Measurements from ENCODE around the gene TOR1A.

Gene TOR1A, protein sequence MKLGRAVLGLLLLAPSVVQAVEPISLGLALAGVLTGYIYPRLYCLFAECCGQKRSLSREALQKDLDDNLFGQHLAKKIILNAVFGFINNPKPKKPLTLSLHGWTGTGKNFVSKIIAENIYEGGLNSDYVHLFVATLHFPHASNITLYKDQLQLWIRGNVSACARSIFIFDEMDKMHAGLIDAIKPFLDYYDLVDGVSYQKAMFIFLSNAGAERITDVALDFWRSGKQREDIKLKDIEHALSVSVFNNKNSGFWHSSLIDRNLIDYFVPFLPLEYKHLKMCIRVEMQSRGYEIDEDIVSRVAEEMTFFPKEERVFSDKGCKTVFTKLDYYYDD

GRCh38 chr9:129823935-129824601, at the start of gene TOR1A:
TSS of gene TOR1A (minus strand) at chr9:129824136. CDS start at chr9:129824085, 51 bp downstream.
- peak; percentile 83 for DNase-seq (ENCODE audit: low spot score)

GRCh38 chr9:129871046-129871445, 47.1 kb upstream of the TOR1A start:
- no peak for DNase-seq (ENCODE audit: low spot score)

GRCh38 chr9:129869585-129870501, 45.9 kb upstream of the TOR1A start:
- no peak for DNase-seq (ENCODE audit: low spot score)

- DNase-seq (ENCODE audit: low spot score) = no peak
Observed at GRCh38 chr9:129868872-129869486, 45.0 kb upstream of the TOR1A start.

- DNase-seq (ENCODE audit: low spot score) = no peak
Observed at GRCh38 chr9:129868023-129868871, 44.3 kb upstream of the TOR1A start.

- DNase-seq (ENCODE audit: low spot score) = no peak
Observed at GRCh38 chr9:129867136-129868022, 43.4 kb upstream of the TOR1A start.

DNA sequence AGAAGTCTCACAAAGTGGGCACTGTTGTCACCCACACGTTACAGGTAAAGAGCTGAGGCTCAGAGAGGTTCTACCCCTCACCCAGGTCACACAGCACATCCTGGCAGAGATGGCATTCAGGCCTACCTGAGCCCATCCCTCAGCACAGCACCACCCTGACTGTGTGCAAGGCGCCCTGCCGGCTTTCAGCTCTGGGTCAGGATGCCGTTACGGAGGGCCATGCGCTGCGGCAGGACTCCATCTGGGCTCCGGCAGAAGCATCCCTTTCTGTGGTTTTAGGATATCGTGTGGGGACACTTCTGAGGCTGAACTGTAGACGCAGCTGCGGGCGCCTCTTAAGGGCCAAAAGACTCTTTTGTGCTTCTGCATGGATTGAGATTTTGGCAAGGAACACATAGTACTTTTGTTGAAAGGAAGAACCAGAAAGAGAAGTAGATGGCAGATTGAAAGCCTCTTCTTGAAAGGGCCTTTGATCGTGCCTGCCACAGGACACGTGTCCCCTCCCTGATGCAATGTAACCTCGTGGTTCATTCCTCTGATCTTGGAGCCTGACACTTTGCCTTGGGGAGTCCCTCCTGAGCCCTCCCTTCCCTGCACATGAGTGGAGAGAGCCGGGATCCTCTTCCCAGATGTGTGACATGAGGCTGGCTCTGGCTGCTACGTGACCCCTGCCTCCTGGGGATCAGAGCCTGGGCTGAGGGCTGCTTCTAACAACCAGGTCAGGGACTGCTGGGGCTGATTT, 42.6 kb upstream of the TOR1A start:
- DNase-seq (ENCODE audit: low spot score) = no peak

- no peak for DNase-seq (ENCODE audit: low spot score)
Observed at GRCh38 chr9:129865668-129866320, 41.9 kb upstream of the TOR1A start.

DNA sequence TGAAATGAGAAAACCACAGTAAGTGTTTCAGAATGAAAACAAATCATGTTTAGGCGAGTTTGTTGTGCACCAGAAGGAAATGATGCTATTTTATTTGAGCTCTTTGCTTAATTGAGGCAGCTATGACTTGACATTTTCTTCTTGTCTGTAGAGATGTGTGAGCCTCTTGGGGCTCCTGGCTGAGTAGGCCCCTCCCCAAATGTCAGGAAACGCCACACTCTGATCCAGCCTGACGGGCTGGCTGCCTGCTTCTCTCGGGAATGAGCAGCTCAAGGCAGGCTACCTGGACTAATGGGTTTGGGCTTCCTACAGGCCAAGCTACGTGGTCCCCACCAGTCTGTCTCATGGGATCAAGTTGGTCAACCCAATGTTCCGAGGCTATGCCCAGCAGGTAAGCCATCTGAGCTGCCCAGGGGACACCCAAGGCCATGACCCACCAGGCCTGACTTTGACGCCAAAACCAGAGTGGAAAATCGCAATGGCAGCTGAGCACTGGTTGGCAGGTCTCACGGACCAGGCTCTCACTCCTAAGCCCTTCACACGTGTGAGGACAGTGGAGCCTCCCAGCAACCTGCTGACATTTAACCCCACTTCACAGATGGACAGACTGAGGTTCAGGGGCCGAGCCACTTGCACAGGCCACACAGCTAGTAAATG, 41.2 kb upstream of the TOR1A start:
- no peak for DNase-seq (ENCODE audit: low spot score)

DNA sequence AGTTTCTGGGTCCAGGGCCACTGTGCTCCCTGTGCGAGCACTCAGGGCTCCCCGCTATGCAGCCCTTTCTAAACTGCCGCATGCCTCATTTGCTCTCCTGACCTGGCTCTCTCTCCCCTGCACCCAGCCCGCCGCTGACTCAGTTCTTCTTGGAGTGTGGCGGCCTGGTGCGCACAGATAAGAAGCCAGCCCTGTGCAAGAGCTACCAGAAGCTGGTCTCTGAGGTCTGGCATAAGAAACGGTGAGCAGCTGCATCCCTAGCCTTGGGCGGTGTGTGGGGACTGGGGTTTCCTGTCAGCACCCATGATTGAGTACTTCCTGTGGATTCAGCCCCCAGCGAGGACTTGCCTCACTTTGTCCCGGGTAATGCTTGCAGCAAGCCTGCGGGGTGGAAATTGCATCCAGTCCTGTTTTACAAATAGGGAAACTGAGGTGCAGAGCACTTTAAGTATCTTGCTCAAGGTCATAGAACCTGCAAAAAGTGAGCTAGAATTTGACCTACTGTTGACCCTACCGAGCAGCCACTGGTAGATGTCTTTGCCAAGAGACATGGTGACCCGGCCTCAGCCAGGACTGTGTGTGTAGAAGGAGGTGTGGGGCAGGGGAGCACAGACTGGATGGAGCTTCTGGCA, 39.2 kb upstream of the TOR1A start:
- DNase-seq (ENCODE audit: low spot score) = no peak

GRCh38 chr9:129861447-129861827, 37.5 kb upstream of the TOR1A start:
- no peak for DNase-seq (ENCODE audit: low spot score)

DNA sequence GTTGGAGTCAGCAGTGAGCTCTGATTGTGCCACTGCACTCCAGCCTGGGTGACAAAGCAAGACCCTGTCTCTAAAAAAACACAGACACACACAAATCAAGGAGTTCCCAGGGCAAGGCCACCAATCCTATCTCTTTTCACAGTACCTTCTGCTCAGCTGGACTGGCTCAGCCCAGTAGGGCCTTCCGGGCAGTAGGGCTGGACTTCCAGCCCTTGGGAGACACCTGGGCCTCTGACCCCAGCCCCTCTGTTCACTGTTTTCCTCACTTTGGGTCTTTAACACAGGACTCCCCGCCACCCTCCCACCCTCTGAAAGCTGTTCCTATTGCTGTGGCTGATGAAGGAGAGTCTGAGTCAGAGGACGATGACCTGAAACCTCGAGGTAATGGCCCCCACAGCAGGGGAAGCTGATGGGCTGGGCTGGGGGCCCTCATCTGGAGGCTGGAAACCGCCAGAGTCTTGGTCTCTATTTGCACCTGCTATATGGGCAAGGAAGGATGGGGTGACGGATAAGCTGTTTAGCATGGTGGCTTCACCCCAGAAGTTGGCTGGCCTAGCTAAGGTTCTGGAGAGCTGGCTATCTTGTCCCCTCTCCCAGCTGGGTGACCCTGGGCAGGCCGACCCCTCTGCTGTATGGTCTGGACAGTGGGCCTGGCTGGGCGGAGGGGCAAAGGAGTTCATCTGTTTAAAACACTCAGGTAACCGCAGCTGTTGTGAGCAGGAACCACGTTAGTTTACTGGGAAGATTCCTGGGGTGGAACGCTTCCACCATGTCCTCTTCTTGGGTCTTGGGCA, 36.9 kb upstream of the TOR1A start:
- no peak for DNase-seq (ENCODE audit: low spot score)

GRCh38 chr9:129858167-129858962, 34.4 kb upstream of the TOR1A start:
- no peak for DNase-seq (ENCODE audit: low spot score)

DNA sequence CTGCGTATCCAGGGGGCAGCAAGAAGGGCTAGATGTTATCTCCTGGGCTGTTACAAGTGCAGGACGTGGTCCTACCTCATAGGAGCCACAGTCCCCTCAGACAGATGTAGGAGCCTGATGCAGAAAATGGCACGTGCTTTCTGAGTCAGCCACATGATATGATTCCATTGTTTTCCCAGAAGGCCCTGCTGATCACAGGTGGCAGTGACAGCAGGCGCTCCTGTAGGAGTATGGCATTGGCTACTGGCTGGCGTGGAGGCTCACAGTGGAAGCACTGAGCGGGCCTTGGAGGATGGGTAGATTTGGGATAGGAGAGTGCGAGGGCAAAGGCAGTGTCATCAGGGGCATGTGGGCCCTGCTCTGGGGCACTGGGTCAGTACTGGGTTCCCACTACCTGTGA, 33.3 kb upstream of the TOR1A start:
- DNase-seq (ENCODE audit: low spot score) = no peak

- DNase-seq (ENCODE audit: low spot score) = no peak
Observed at GRCh38 chr9:129854588-129855110, 30.7 kb upstream of the TOR1A start.

DNA sequence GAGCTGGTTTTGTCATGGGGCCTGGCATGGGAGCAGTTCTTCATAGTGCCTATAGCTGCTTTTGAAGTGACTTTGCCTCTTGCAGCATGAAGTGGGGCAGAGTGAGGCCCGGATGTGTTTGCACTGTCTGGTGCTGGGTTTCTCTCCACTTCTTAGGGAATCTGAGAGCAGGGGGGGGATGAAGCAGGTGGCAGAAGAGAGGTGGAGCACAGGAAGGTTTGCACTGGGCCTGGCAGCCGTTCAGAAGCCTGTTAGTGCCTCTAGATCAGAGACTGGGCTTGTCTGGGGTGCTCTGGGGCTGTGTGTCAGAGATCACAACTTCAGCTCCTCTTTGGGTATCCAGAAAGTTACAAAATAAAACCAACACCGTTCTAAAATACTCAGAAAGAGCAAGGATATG, 29.7 kb upstream of the TOR1A start:
- no peak for DNase-seq (ENCODE audit: low spot score)
